Gastroesophageal sphincter (tissue), 2 donors: ENCODE results near the gene LRP1B.

Experiments used
- POLR2A ChIP-seq, 2 donors: fragments of 450-650 bp; IDR thresholded peaks; one replicate each; pipeline ENCODE4 v1.6.1; 2017; ENCODE audit warnings: antibody characterized with exemption in 2 of 2, mild to moderate bottlenecking in 2 of 2, moderate library complexity in 1 of 2
- POLR2AphosphoS5 ChIP-seq: sonication (generic); formaldehyde crosslinking; IDR thresholded peaks from one replicate; pipeline ENCODE4 v1.6.1; 2017; ENCODE audit warnings: antibody characterized with exemption

GRCh38 chr2:140892436-140892835 is 1238.4 kb downstream of the LRP1B start:
- no peak for TF ChIP-seq POLR2AphosphoS5
- TF ChIP-seq POLR2A (IDR thresholded peaks at IDR 0.05) = no peak
